ENCODE data around the gene ZC3H7A.

DNA sequence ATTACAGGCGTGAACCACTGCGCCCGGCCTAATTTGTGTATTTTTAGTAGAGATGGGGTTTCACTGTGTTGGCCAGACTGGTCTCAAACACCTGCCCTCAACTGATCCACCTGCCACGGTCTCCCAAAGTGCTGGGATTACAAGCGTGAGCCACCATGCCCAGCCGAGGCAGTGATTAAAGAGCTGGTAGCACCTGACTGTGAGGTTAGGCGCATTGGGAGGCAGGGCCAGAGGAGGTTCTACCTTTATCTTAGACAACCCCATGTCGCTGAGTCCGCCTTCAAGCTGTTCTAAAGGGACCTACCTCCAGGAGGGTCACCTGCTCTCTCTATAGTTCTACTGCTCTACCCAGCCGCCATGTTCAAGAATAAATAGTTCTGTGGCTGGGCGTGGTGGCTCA lies 46.1 kb upstream of the ZC3H7A start:
- TF ChIP-seq CTCF (conservative IDR thresholded peaks at IDR 0.05; ENCODE audit: low read length) (no peak), EZH2phosphoT487 (IDR thresholded peaks at IDR 0.05; ENCODE audit: borderline replicate concordance) (no peak)

Measured in Loucy (cell line).